Endothelial cell (in vitro differentiated cells): ENCODE data around the gene PNPLA8. TPM values are rescaled to one million over a fixed set of nuclear protein-coding genes. Genes with fewer than 3 reads are reported as not detected.
A peak's percentile ranks its signal among the peaks of the same experiment; 100 is the strongest.

ENCODE experiments used
- DNase-seq: peaks from one replicate; pipeline ENCODE4 v3.0.0; 2021; ENCODE audit warnings: low spot score
- H3K27ac Mint-ChIP-seq: one replicate; pipeline ENCODE4 v1.8.0; 2021; ENCODE audit warnings: mixed read lengths, inconsistent platforms; ENCODE audit not compliant: unreplicated experiment
- H3K27me3 Mint-ChIP-seq: one replicate; pipeline ENCODE4 v1.8.0; 2021; ENCODE audit warnings: mild to moderate bottlenecking, moderate library complexity, mixed read lengths, inconsistent platforms; ENCODE audit not compliant: unreplicated experiment
- H3K36me3 Mint-ChIP-seq: one replicate; pipeline ENCODE4 v1.8.0; 2021; ENCODE audit warnings: mild to moderate bottlenecking, low read depth, mixed read lengths, inconsistent platforms; ENCODE audit not compliant: unreplicated experiment
- H3K4me1 Mint-ChIP-seq: one replicate; pipeline ENCODE4 v1.8.0; 2021; ENCODE audit warnings: mild to moderate bottlenecking, mixed read lengths, inconsistent platforms; ENCODE audit not compliant: unreplicated experiment
- H3K4me3 Mint-ChIP-seq: one replicate; pipeline ENCODE4 v1.8.0; 2021; ENCODE audit warnings: mild to moderate bottlenecking, mixed read lengths, inconsistent platforms; ENCODE audit not compliant: unreplicated experiment
- H3K9me3 Mint-ChIP-seq: one replicate; pipeline ENCODE4 v1.8.0; 2021; ENCODE audit warnings: mixed read lengths, inconsistent platforms; ENCODE audit not compliant: unreplicated experiment
- total RNA-seq: library from RNA; stranded (reverse); fragmentation: NEBNext Ultra II Directional; extraction: Animal tissue kit (Norgen Biotek cat#: 25700); gene quantifications from one replicate; pipeline ENCODE4 v1.2.1, GENCODE V29; 2021; ENCODE audit not compliant: unreplicated experiment
- TF ChIP-seq, protein P1 (sequence below): fragments of 200-600 bp; sonication (generic); IDR thresholded peaks from one replicate; pipeline ENCODE4 v1.5.0; 2021; ENCODE audit warnings: antibody characterized with exemption; ENCODE audit not compliant: unreplicated experiment

The PNPLA8 gene
- total RNA-seq, 1 donor from 2014 or later = 15.6 TPM

DNA sequence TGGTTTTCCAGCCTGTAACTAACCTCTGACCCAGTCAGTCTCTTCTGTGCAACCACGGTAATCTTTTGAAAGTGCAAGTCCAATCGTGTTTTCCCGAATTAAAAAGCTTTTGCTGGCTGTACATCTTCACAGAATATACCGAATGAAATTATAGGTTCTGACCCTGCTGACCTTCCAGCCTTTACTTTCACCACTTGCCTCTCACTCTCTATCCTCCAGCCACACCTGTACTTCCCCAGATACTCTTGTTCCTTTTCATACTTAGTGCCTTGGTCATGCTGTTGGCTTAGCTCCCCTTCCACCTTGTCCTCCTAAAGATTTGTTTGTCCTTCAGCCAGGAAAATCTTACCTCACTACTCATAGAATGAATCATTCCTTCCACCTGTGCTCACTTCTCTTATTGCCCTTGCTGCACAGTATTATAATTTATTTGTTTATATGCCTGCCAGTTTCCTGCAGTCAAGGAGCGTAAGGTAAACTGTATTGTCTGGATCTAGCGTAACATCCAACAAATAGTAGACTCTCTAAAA lies 2.3 kb upstream of the PNPLA8 start:
- Mint-ChIP-seq H3K4me1 (peaks cover 33% of the 10 kb centered on the region), H3K36me3 (peaks cover 9% of the 10 kb centered on the region), H3K27me3 (peaks cover 10% of the 10 kb centered on the region), H3K4me3 (no peak overlapping the region), H3K9me3 (no peaks in the 10 kb centered on the region), H3K27ac (peak overlapping the region; percentile 58)
- TF ChIP-seq, protein P1, sequence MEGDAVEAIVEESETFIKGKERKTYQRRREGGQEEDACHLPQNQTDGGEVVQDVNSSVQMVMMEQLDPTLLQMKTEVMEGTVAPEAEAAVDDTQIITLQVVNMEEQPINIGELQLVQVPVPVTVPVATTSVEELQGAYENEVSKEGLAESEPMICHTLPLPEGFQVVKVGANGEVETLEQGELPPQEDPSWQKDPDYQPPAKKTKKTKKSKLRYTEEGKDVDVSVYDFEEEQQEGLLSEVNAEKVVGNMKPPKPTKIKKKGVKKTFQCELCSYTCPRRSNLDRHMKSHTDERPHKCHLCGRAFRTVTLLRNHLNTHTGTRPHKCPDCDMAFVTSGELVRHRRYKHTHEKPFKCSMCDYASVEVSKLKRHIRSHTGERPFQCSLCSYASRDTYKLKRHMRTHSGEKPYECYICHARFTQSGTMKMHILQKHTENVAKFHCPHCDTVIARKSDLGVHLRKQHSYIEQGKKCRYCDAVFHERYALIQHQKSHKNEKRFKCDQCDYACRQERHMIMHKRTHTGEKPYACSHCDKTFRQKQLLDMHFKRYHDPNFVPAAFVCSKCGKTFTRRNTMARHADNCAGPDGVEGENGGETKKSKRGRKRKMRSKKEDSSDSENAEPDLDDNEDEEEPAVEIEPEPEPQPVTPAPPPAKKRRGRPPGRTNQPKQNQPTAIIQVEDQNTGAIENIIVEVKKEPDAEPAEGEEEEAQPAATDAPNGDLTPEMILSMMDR = no peak
- no peak for DNase-seq

DNA sequence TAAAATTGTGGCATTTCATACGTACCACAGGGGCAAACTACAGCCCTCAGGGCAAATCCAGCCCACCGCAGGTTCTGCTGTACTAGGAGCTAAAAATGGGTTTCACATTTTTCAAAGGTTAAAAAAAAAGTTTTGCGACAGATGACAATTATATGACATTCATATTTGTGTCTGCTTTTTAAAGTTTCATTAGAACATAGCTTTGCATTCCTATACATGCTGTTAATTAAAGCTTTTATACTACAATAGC lies 758 bp upstream of the PNPLA8 start:
- Mint-ChIP-seq H3K27ac (peak overlapping the region; percentile 93), H3K9me3 (no peaks in the 10 kb centered on the region), H3K36me3 (peaks cover 9% of the 10 kb centered on the region), H3K27me3 (peaks cover 10% of the 10 kb centered on the region), H3K4me3 (peak overlapping the region; percentile 95), H3K4me1 (peaks cover 42% of the 10 kb centered on the region)
- TF ChIP-seq, protein P1 = no peak
- no peak for DNase-seq

DNA sequence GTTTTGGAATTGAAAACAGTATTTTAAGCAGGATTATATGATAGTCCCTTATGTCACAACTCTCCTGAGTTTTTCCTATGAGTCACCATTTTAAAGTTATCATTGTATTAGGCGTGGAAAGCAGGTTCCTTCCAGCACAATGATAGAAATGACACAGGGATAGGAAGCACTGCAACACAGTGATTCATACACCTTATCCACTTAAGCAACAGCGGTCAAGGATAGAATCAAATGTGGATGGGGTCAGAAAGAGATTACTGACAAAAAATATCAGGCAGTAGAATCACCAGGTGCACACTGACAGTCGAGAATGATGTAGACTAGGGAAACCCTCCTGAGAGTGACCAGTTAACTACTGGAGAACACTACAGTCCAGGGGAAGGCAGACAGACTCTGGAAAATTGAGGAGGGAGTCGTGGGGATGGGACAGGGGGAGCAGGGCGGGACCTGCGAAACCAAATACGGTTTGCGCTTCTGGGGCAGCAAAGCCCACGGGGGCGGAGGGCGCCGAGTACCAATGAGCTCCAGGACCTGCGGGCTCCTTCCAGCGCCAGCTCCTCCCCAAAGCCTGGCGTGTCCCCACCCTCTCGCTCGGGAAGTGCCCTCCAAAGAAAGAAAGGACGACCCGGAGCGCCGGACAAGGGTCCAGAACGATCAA lies 479 bp downstream of the PNPLA8 start:
- peaks cover 9% of the 10 kb centered on the region for H3K36me3 Mint-ChIP-seq
- peak overlapping the region; percentile 95 for H3K4me3 Mint-ChIP-seq
- H3K4me1 Mint-ChIP-seq = peaks cover 42% of the 10 kb centered on the region
- TF ChIP-seq, protein P1 = no peak
- no peaks in the 10 kb centered on the region for H3K9me3 Mint-ChIP-seq
- peak overlapping the region; percentile 93 for H3K27ac Mint-ChIP-seq
- DNase-seq = no peak
- peaks cover 10% of the 10 kb centered on the region for H3K27me3 Mint-ChIP-seq

DNA sequence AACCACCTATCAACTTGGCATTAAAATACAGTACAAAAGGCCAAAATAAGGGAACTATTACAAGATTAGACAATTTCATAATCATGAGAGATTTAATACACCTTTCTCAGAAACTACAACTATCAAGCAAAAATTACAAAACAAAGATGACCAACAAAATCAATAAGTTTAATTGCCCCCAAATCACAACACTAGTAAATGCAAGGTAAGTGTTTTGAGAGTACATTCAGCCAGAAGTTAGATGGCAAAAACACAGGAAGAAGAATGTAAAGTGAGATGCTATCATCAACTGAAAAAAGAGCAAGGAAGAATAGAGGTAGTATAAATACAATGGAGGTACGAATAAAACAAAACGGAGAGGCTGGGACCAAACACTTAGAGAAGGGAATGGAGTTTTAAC lies 3.2 kb downstream of the PNPLA8 start:
- DNase-seq = no peak
- peak overlapping the region; percentile 59 for H3K4me3 Mint-ChIP-seq
- TF ChIP-seq, protein P1 = no peak
- H3K4me1 Mint-ChIP-seq = peaks cover 30% of the 10 kb centered on the region
- H3K27me3 Mint-ChIP-seq = peaks cover 11% of the 10 kb centered on the region
- peaks cover 9% of the 10 kb centered on the region for H3K36me3 Mint-ChIP-seq
- peak overlapping the region; percentile 83 for H3K27ac Mint-ChIP-seq
- H3K9me3 Mint-ChIP-seq = no peaks in the 10 kb centered on the region

DNA sequence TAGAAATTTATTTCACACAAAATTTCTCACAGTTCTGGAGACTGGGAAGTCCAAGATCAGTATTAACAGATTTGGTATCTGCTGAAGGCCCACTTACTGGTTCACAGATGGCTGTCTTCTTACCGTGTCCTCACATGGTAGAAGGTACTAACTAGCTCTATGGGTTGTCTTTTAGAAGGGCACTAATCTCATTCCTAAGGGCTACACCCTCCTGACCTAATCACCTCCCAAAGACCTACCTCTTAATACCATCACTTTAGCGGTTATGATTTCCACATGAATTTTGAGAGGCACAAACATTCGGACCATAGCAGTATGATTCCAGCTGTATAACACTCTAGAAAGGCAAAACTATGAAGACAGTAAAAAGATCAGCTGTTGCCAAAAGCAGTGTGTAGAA lies 8.0 kb downstream of the PNPLA8 start:
- no peak for DNase-seq
- Mint-ChIP-seq H3K27ac (no peak overlapping the region), H3K4me1 (peaks cover 7% of the 10 kb centered on the region), H3K4me3 (no peak overlapping the region), H3K9me3 (no peaks in the 10 kb centered on the region), H3K36me3 (peaks cover 4% of the 10 kb centered on the region), H3K27me3 (peaks cover 1% of the 10 kb centered on the region)
- TF ChIP-seq, protein P1 = no peak
